Breast epithelium (tissue), 4 donors: ENCODE data around the gene TNMD. TPM values are rescaled to one million over a fixed set of nuclear protein-coding genes. Genes with fewer than 3 reads are reported as not detected.
"Not testable (repeated sequence)": the region's sequence is repeated elsewhere in the genome, so short reads cannot be mapped to it uniquely, and the experiment has no call there.

Source experiments
- DNase-seq, 2 donors: peaks; one replicate each; pipeline ENCODE4 v3.0.0-alpha.2; 2019; ENCODE audit warnings: low spot score in 2 of 2
- H3K27ac ChIP-seq, 2 donors: fragments of 200-600 bp; sonication (generic) in 1 of 2; one replicate each; pipeline ENCODE4 v1.5.1; 2016 to 2019; ENCODE audit warnings: mild to moderate bottlenecking in 1 of 2
- H3K27me3 ChIP-seq, 2 donors: fragments of 200-600 bp; sonication (generic) in 1 of 2; one replicate each; pipeline versions ENCODE4 v1.5.1 to v1.6.0; 2017 to 2019; ENCODE audit warnings: control low read depth in 1 of 2, mild to moderate bottlenecking in 1 of 2
- H3K36me3 ChIP-seq: fragments of 200-600 bp; one replicate; pipeline ENCODE4 v1.5.1; 2019
- H3K4me1 ChIP-seq, 2 donors: fragments of 200-600 bp; sonication (generic); one replicate each; pipeline ENCODE4 v1.5.1; 2016 to 2019; ENCODE audit warnings: control low read depth in 1 of 2
- H3K4me3 ChIP-seq, 3 donors: fragments of 200-600 bp; sonication (generic); 1 replicate in 2 of 3; 2 replicates in 1 of 3; pipeline ENCODE4 v1.5.1; 2016 to 2019; ENCODE audit warnings: mild to moderate bottlenecking in 3 of 3, moderate library complexity in 2 of 3
- H3K9me3 ChIP-seq, 2 donors: fragments of 200-600 bp; sonication (generic) in 1 of 2; one replicate each; pipeline ENCODE4 v1.5.1; 2016 to 2019; ENCODE audit warnings: control low read depth in 1 of 2
- POLR2A ChIP-seq: fragments of 450-650 bp; IDR thresholded peaks from one replicate; pipeline ENCODE4 v1.6.1; 2016; ENCODE audit warnings: antibody characterized with exemption, mild to moderate bottlenecking, moderate library complexity
- POLR2AphosphoS5 ChIP-seq, 3 donors: sonication (generic); formaldehyde crosslinking; IDR thresholded peaks; one replicate each; pipeline ENCODE4 v1.6.1; 2017; ENCODE audit warnings: antibody characterized with exemption in 3 of 3
- intact Hi-C: fragments of 100-400 bp; cut with DNase I; formaldehyde crosslinking; loops from one replicate; pipeline ENCODE4 v1.15.1; 2023; ENCODE audit warnings: low total_unique reads
- total RNA-seq, 3 donors: library from RNA; depleted of rRNA; stranded (reverse); fragments of >200 nt; gene quantifications; one replicate each; pipeline ENCODE4 v1.1.0, GENCODE V29; 2016
- TF ChIP-seq, protein P1 (sequence below), 3 donors: fragments of 450-650 bp; IDR thresholded peaks; one replicate each; pipeline ENCODE4 v1.5.1; 2016 to 2017; ENCODE audit warnings: antibody characterized with exemption in 3 of 3, mild to moderate bottlenecking in 3 of 3, moderate library complexity in 3 of 3

TNMD gene
- 10 to 100 TPM in 1 of 3 donors, 1 to 10 TPM in 2; 1.3 to 16.6 (median 7.5) TPM for total RNA-seq

DNA sequence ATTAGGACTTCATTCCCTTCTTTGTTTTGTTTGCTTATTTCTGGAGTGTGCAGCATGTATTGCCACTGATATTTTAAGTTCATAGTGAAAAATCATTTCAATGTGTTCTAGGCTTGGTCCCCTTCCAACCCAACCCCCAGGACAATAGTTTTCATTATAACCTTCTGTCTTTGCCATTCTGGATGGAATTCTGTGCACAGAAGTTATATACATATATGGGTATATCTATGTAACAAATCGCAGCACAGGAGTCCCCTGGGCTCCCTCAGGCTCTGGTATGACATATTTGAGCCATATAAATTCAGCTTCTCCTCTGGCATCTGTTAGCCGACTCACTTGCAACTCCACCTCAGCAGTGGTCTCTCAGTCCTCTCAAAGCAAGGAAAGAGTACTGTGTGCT, at the start of gene TNMD:
TNMD (plus strand) TSS at position 326 of the 400 bp plus-strand sequence. CDS start 83 bp downstream, outside the sequence.
- intact Hi-C loops = loop anchor here (5.0 kb wide), 1 partner anchor 507 kb away; no protein-coding TSS in a partner anchor
- Histone ChIP-seq H3K36me3 (no peaks in the 10 kb centered on the region), H3K9me3 (no peaks in the 10 kb centered on the region), H3K4me1 (no peaks in the 10 kb centered on the region), H3K4me3 (no peak within 1 kb of the TSS), H3K27me3 (peaks cover 0 to 71% of the 10 kb centered on the region in 2 donors), H3K27ac (no peak within 1 kb of the TSS)
- TF ChIP-seq POLR2A (no peak), POLR2AphosphoS5 (IDR thresholded peaks at IDR 0.05) (no peak)
- TF ChIP-seq, protein P1, sequence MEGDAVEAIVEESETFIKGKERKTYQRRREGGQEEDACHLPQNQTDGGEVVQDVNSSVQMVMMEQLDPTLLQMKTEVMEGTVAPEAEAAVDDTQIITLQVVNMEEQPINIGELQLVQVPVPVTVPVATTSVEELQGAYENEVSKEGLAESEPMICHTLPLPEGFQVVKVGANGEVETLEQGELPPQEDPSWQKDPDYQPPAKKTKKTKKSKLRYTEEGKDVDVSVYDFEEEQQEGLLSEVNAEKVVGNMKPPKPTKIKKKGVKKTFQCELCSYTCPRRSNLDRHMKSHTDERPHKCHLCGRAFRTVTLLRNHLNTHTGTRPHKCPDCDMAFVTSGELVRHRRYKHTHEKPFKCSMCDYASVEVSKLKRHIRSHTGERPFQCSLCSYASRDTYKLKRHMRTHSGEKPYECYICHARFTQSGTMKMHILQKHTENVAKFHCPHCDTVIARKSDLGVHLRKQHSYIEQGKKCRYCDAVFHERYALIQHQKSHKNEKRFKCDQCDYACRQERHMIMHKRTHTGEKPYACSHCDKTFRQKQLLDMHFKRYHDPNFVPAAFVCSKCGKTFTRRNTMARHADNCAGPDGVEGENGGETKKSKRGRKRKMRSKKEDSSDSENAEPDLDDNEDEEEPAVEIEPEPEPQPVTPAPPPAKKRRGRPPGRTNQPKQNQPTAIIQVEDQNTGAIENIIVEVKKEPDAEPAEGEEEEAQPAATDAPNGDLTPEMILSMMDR (IDR thresholded peaks at IDR 0.05) = no peak
- no peak for DNase-seq

DNA sequence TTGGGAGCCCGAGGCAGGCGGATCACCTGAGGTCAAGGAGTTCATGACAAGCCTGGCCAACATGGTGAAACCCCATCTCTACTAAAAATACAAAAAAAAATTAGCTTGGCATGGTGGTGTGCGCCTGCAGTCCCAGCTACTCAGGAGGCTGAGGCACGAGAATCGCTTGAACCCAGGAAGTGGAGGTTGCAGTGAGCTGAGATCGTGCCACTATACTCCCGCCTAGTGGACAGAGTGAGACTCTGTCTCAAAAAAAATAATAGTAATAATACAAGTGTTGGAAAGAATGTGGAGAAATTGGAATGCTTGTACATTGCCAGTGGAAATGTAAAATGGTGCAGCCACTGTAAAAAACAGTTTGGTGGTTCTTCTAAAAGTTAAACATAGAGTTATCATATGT, 19.2 kb upstream of the TNMD start:
- H3K4me3 ChIP-seq, H3K4me1 ChIP-seq, DNase-seq, intact Hi-C loops, H3K36me3 ChIP-seq, H3K27ac ChIP-seq, H3K9me3 ChIP-seq: not testable (repeated sequence)
- H3K27me3 ChIP-seq = peaks cover 0 to 16% of the 10 kb centered on the region in 2 donors

DNA sequence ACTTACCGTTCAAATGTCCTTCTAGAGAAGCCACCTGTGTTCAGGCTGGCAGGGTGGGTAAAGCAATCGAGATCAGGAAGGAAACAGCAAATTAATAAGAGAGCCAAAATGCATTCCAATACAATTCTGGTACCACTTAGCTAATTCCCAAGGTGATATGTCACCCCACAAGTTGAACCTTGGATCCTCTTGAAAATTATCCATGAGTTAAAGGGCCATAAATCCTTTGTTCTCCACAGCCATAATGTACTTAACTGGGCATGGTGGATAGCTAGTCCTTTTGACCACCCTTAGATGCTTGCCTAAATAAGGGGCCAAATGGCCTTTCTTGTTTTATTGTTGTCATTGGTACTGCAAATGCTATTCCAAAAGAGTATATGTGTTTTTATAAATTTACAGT, 2.0 kb downstream of the TNMD start:
- TF ChIP-seq POLR2A (no peak), POLR2AphosphoS5 (IDR thresholded peaks at IDR 0.05) (no peak)
- TF ChIP-seq, protein P1 (IDR thresholded peaks at IDR 0.05) = no peak
- no peaks in the 10 kb centered on the region for H3K36me3 ChIP-seq
- intact Hi-C loops = loop anchor here (5.0 kb wide), 1 partner anchor 509 kb away; no protein-coding TSS in a partner anchor
- no peaks in the 10 kb centered on the region for H3K4me1 ChIP-seq
- H3K4me3 ChIP-seq = no peak overlapping the region
- H3K9me3 ChIP-seq = no peaks in the 10 kb centered on the region
- no peak overlapping the region for H3K27ac ChIP-seq
- peaks cover 0 to 79% of the 10 kb centered on the region in 2 donors for H3K27me3 ChIP-seq
- DNase-seq = no peak

DNA sequence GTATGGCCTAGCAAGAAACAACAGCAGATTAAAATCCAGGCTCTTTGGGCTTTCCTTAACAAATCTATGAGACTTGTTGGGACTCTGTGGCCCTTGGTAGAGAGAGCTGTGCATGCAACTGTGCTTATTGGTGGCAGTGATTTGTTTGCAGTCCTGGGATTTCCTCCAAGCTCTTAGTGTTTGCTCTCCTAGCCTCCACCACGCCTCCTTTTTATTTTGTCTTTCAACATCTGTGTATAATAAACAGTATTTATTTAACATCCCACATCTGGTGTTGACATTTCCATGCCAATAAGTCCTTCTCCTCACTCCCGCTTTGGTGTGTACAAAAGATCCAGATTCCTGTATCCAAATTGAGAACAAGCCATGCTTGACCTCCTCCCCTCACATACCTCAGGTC, 3.1 kb downstream of the TNMD start:
- intact Hi-C loops = loop anchor here (5.0 kb wide), 1 partner anchor 511 kb away; no protein-coding TSS in a partner anchor
- no peak overlapping the region for H3K27ac ChIP-seq
- H3K27me3 ChIP-seq = peaks cover 0 to 73% of the 10 kb centered on the region in 2 donors
- no peak for DNase-seq
- no peaks in the 10 kb centered on the region for H3K9me3 ChIP-seq
- no peaks in the 10 kb centered on the region for H3K4me1 ChIP-seq
- TF ChIP-seq, protein P1 (IDR thresholded peaks at IDR 0.05) = no peak
- no peak for TF ChIP-seq POLR2A
- TF ChIP-seq POLR2AphosphoS5 (IDR thresholded peaks at IDR 0.05) = no peak
- H3K4me3 ChIP-seq = no peak overlapping the region
- H3K36me3 ChIP-seq = no peaks in the 10 kb centered on the region

DNA sequence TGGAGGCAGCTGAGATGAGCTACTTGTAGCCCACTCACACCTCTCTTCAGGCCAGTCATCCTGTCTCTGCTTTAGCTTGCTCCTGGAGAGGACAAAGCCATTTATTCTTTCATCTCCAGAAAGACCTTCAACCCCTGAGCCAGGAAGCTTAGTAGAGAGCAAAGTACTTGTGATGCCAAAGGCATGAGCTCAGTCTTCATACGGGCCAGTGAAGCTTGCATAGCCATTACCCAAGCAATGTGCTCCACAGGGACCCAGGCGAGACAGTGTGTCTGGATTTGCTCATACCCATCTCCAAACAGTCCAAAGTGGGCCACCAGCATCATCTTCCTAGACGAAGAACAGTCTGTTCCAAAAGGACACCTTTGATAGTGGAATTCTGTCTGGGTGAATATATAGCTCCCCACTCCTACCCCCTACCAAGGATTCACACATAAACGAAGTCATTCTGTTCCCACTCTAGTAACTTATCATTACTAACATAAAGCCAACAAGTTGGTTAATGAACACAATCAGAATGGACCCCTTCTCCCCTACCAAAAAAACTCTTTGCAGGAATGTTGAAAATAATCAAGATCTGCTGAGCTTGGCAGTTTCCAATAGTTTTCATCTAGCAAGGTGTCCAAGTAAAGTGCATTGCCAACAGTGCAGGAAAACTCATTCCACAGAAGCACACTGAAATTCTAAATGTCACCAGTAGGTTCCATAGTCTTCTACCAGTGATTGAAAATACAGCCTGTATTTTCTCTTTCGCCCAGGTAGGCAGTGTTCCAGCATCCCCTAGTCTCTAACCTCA, 6.7 kb downstream of the TNMD start:
- H3K4me1 ChIP-seq = no peaks in the 10 kb centered on the region
- DNase-seq = no peak
- TF ChIP-seq, protein P1 (IDR thresholded peaks at IDR 0.05) = no peak
- TF ChIP-seq POLR2A = no peak
- TF ChIP-seq POLR2AphosphoS5 (IDR thresholded peaks at IDR 0.05) = no peak
- H3K9me3 ChIP-seq = no peaks in the 10 kb centered on the region
- H3K4me3 ChIP-seq = no peak overlapping the region
- no peak overlapping the region for H3K27ac ChIP-seq
- H3K36me3 ChIP-seq = no peaks in the 10 kb centered on the region
- intact Hi-C loops = no loop called here
- peaks cover 0 to 82% of the 10 kb centered on the region in 2 donors for H3K27me3 ChIP-seq
